ENCODE data around the gene SH3GLB1. TPM values are rescaled to one million over a fixed set of nuclear protein-coding genes. Genes with fewer than 3 reads are reported as not detected.

The SH3GLB1 gene
- total and polyA plus RNA-seq, 2 donors (not counting 1 experiment from before 2014, with no cell fraction given): 13.2 to 57.3 TPM

DNA sequence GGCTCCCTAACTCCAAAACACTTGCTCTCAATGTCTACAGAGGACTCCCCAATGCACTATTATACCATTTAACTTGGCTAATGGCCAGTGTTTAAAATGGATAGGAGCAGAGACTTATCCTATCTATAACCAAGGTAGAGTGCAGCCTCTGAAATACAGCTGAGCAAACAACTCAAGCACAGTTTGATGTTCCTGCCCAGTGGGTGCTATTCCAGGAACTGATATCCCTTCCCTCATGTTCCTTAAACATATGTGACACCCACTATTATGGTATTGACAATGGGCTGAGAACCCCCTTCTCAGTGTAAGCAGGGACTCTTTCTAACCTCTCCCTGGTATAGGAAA is 51.7 kb downstream of the SH3GLB1 start:
- Histone ChIP-seq H3K9me3 (ENCODE audit: control extremely low read depth in 1 of 3, control insufficient read depth in 2 of 3, insufficient read depth in 1 of 3, low read length in 2 of 3) (peaks cover 0 to 8% (median 3%) of the 10 kb centered on the region in 3 donors), H3K36me3 (replicated peaks in 1 of 2; ENCODE audit: control extremely low read depth in 1 of 2, control insufficient read depth in 1 of 2, extremely low read depth in 1 of 2, insufficient read depth in 2 of 2, low read length in 1 of 2) (no peaks in the 10 kb centered on the region), H4K20me1 (ENCODE audit: control insufficient read depth, insufficient read depth, low read length, poor library complexity, severe bottlenecking) (no peaks in the 10 kb centered on the region), H3K9ac (ENCODE audit: low read length) (peak overlapping the region; percentile 42), H3K79me2 (ENCODE audit: control insufficient read depth, insufficient read depth, low read length) (no peaks in the 10 kb centered on the region), H3K4me1 (ENCODE audit: control insufficient read depth in 2 of 2, insufficient read depth in 2 of 2, low read length in 2 of 2) (peaks cover 5 to 7% of the 10 kb centered on the region in 2 donors), H3K4me3 (ENCODE audit: control extremely low read depth in 1 of 5, extremely low read depth in 1 of 5, insufficient read depth in 1 of 5, low read depth in 2 of 5, low read length in 4 of 5) (no peak overlapping the region), H3K4me2 (replicated peaks; ENCODE audit: low read depth, low read length, poor library complexity, severe bottlenecking) (peak overlapping the region; percentile 42), H2AFZ (ENCODE audit: insufficient read depth, low read depth, low read length, poor library complexity, severe bottlenecking) (peak overlapping the region; percentile 34), H3K27me3 (replicated peaks in 1 of 4; ENCODE audit: control extremely low read depth in 1 of 4, control insufficient read depth in 3 of 4, insufficient read depth in 4 of 4, low read length in 3 of 4) (peaks cover 0 to 10% (median 0%) of the 10 kb centered on the region in 4 experiments), H3K27ac (ENCODE audit: low read length in 2 of 2) (no peak overlapping the region)
- POLR2A ChIA-PET: no interaction called here
- Mint-ChIP-seq H3K4me1 (peaks cover 10% of the 10 kb centered on the region), H3K4me3 (peak overlapping the region; percentile 74), H3K27ac (no peak overlapping the region), H3K9me3 (ENCODE audit: insufficient read depth) (peaks cover 2% of the 10 kb centered on the region), H3K27me3 (peaks cover 14% of the 10 kb centered on the region)
- ATAC-seq (ENCODE audit: low read depth) (no peak), DNase-seq (no peak)
- intact Hi-C loops (cut with micrococcal nuclease): no loop called here
- no peak for TF ChIP-seq CTCF (IDR thresholded peaks at IDR 0.05)
- TF ChIP-seq EZH2 (IDR thresholded peaks at IDR 0.05; ENCODE audit: borderline replicate concordance, insufficient read depth, low read depth, low read length, poor library complexity, severe bottlenecking): no peak
- CTCF ChIA-PET: no interaction called here

DNA sequence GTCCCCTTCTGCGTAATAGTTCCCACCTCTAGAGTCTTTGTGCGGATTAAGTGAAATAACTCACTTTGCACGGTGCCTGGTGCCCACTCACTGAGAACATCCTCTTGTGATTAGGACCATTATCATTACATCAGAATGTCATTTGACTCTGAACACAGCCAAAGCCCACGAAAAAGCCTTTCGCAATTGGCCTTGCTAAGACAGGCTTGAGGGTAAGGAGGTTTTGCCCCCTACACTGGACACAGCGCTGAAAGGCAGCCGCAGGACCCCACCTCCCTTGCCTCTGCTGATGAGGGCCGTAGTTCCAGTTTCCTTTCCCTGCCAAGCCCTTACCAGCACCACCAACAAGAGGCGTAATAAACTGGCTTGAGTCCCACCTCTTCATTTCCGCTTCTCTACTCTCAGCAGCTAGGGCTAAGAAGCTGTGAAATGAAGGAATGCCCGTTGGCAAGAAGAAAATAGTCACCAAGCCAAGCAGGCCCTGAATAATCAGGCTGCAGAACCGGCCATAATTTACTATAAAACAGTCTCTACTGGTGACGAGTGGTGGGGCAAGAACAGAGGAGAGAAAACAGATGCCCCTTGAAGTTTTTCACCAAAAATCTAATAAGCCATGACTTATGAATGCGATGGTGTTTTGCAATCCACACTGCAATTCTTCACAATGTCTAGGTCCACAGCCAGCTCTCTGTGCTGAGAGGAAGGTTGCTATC is 53.1 kb downstream of the SH3GLB1 start:
- ChIA-PET POLR2A (no interaction called here), CTCF (interaction anchor here (1.2 kb wide), 1 partner anchor 13 kb away, joined by 3 read pairs; no protein-coding TSS in a partner anchor)
- intact Hi-C loops (cut with micrococcal nuclease): no loop called here
- H3K9me3 Mint-ChIP-seq (ENCODE audit: insufficient read depth): peaks cover 2% of the 10 kb centered on the region
- H3K4me3 Mint-ChIP-seq: no peak overlapping the region
- H3K4me3 ChIP-seq (ENCODE audit: control extremely low read depth in 1 of 5, extremely low read depth in 1 of 5, insufficient read depth in 1 of 5, low read depth in 2 of 5, low read length in 4 of 5): no peak overlapping the region
- no peak overlapping the region for H2AFZ ChIP-seq (ENCODE audit: insufficient read depth, low read depth, low read length, poor library complexity, severe bottlenecking)
- H3K27ac ChIP-seq (ENCODE audit: low read length in 2 of 2): no peak overlapping the region
- no peak overlapping the region for H3K9ac ChIP-seq (ENCODE audit: low read length)
- peaks cover 0 to 8% (median 3%) of the 10 kb centered on the region in 3 donors for H3K9me3 ChIP-seq (ENCODE audit: control extremely low read depth in 1 of 3, control insufficient read depth in 2 of 3, insufficient read depth in 1 of 3, low read length in 2 of 3)
- TF ChIP-seq EZH2 (IDR thresholded peaks at IDR 0.05; ENCODE audit: borderline replicate concordance, insufficient read depth, low read depth, low read length, poor library complexity, severe bottlenecking): no peak
- TF ChIP-seq CTCF (IDR thresholded peaks at IDR 0.05): no peak
- H3K4me1 Mint-ChIP-seq: peaks cover 10% of the 10 kb centered on the region
- 95% methylated on average over 6 of the region's 14 CpGs for WGBS (ENCODE audit: insufficient coverage)
- DNase-seq: no peak
- ATAC-seq (ENCODE audit: low read depth): no peak
- peaks cover 19% of the 10 kb centered on the region for H3K27me3 Mint-ChIP-seq
- no peak overlapping the region for H3K4me2 ChIP-seq (replicated peaks; ENCODE audit: low read depth, low read length, poor library complexity, severe bottlenecking)
- no peaks in the 10 kb centered on the region for H3K36me3 ChIP-seq (replicated peaks in 1 of 2; ENCODE audit: control extremely low read depth in 1 of 2, control insufficient read depth in 1 of 2, extremely low read depth in 1 of 2, insufficient read depth in 2 of 2, low read length in 1 of 2)
- H3K27ac Mint-ChIP-seq: no peak overlapping the region
- H3K79me2 ChIP-seq (ENCODE audit: control insufficient read depth, insufficient read depth, low read length): no peaks in the 10 kb centered on the region
- H4K20me1 ChIP-seq (ENCODE audit: control insufficient read depth, insufficient read depth, low read length, poor library complexity, severe bottlenecking): no peaks in the 10 kb centered on the region
- peaks cover 5 to 7% of the 10 kb centered on the region in 2 donors for H3K4me1 ChIP-seq (ENCODE audit: control insufficient read depth in 2 of 2, insufficient read depth in 2 of 2, low read length in 2 of 2)
- H3K27me3 ChIP-seq (replicated peaks in 1 of 4; ENCODE audit: control extremely low read depth in 1 of 4, control insufficient read depth in 3 of 4, insufficient read depth in 4 of 4, low read length in 3 of 4): peaks cover 0 to 10% (median 0%) of the 10 kb centered on the region in 4 experiments
